NB4 (cell line): ENCODE data around the gene SEZ6L.

ENCODE experiments used
- DNase-seq: peaks from one replicate; pipeline ENCODE4 v3.0.0; 2010; ENCODE audit warnings: low read depth
- H3K4me3 ChIP-seq: one replicate; pipeline ENCODE4 v1.5.1; 2011; ENCODE audit warnings: mild to moderate bottlenecking, low read depth, low read length, moderate library complexity
- MAX ChIP-seq: IDR thresholded peaks from 2 replicates; pipeline ENCODE4 v1.6.1; 2011; ENCODE audit warnings: low read depth, low read length
- MYC ChIP-seq: IDR thresholded peaks from 2 replicates; pipeline ENCODE4 v1.6.1; 2011; ENCODE audit warnings: low read depth, low read length
- POLR2A ChIP-seq: IDR thresholded peaks from 2 replicates; pipeline ENCODE4 v1.6.1; 2011; ENCODE audit warnings: mild to moderate bottlenecking; ENCODE audit not compliant: insufficient read length; ENCODE audit errors: extremely low read depth
- TF ChIP-seq, protein P1 (sequence below): IDR thresholded peaks from one replicate; pipeline ENCODE4 v1.5.1; 2012; ENCODE audit warnings: low read depth, low read length

Gene SEZ6L

DNA sequence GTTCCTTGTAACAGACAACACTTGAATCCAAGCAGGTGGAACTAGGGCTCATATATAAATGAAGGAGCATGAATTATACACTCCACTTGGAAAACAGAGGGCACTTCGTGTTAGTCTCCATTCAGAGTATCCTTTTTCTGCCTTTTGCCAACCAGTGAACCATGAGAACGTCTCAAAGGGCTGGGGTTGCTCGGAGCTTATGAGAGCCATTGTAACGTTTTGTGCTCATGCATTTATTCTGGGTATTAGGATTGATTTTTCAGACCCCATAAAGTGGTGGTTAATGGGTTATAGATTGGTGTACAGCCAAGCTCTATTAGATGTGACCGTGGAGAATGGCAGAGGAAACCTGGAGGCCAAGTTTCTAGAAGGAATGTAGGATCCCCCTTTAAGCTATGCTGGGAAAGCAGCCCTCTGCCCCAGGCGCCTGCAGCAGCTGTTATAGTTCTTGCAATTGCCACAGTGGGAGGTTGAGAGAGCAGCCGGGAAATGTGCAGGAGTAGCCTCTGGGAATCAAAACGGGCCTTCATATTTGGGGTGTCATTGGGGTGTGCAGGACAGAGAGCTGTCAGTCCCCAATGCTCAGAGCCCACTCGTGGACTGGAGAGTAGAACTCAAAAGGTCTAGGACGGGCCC, 205.2 kb downstream of the SEZ6L start:
- no peak for TF ChIP-seq MYC
- no peak for TF ChIP-seq MAX
- TF ChIP-seq, protein P1, sequence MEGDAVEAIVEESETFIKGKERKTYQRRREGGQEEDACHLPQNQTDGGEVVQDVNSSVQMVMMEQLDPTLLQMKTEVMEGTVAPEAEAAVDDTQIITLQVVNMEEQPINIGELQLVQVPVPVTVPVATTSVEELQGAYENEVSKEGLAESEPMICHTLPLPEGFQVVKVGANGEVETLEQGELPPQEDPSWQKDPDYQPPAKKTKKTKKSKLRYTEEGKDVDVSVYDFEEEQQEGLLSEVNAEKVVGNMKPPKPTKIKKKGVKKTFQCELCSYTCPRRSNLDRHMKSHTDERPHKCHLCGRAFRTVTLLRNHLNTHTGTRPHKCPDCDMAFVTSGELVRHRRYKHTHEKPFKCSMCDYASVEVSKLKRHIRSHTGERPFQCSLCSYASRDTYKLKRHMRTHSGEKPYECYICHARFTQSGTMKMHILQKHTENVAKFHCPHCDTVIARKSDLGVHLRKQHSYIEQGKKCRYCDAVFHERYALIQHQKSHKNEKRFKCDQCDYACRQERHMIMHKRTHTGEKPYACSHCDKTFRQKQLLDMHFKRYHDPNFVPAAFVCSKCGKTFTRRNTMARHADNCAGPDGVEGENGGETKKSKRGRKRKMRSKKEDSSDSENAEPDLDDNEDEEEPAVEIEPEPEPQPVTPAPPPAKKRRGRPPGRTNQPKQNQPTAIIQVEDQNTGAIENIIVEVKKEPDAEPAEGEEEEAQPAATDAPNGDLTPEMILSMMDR, result no peak
- TF ChIP-seq POLR2A, result no peak
- DNase-seq, result no peak
- H3K4me3 ChIP-seq, result no peak overlapping the region

- peak; percentile 52 for DNase-seq
- no peak for TF ChIP-seq POLR2A
- TF ChIP-seq MYC, result no peak
- TF ChIP-seq MAX, result no peak
- TF ChIP-seq, protein P1, result no peak
- H3K4me3 ChIP-seq, result no peak overlapping the region
These were observed 208.0 kb downstream of the SEZ6L start for GRCh38 chr22:26377170-26377830.

GRCh38 chr22:26380072-26380830, 211.0 kb downstream of the SEZ6L start:
- DNase-seq, result no peak
- TF ChIP-seq MYC, result no peak
- TF ChIP-seq, protein P1, result no peak
- no peak for TF ChIP-seq POLR2A
- TF ChIP-seq MAX, result no peak
- H3K4me3 ChIP-seq, result no peak overlapping the region

- no peak for DNase-seq
- H3K4me3 ChIP-seq, result no peak overlapping the region
- no peak for TF ChIP-seq POLR2A
- no peak for TF ChIP-seq MAX
- no peak for TF ChIP-seq MYC
- TF ChIP-seq, protein P1, result no peak
These were observed 213.5 kb downstream of the SEZ6L start for GRCh38 chr22:26382782-26383181.

- TF ChIP-seq MAX (no peak), MYC (no peak), POLR2A (no peak)
- TF ChIP-seq, protein P1, result no peak
- H3K4me3 ChIP-seq, result no peak overlapping the region
- DNase-seq, result no peak
These were observed 214.8 kb downstream of the SEZ6L start for GRCh38 chr22:26383968-26384556.
